ENCODE data around the gene RBM27. TPM values are rescaled to one million over a fixed set of nuclear protein-coding genes. Genes with fewer than 3 reads are reported as not detected.
"Not testable (repeated sequence)": the region's sequence is repeated elsewhere in the genome, so short reads cannot be mapped to it uniquely, and the experiment has no call there.

Gene RBM27
- total RNA-seq, 1 donor from 2014 or later: 17.0 TPM

- H3K4me3 ChIP-seq: no peak overlapping the region
- ATAC-seq: no peak
These were observed 34.3 kb upstream of the RBM27 start for GRCh38 chr5:146169076-146169475.

GRCh38 chr5:146173049-146173448 is 30.4 kb upstream of the RBM27 start:
- DNase-seq; H3K4me1 ChIP-seq; H3K9me3 ChIP-seq; H3K27me3 ChIP-seq (ENCODE audit: low read depth); H3K27ac ChIP-seq; H3K4me3 ChIP-seq; ATAC-seq; intact Hi-C loops (cut with DNase I): not testable (repeated sequence)
- H3K36me3 ChIP-seq: peaks cover 82% of the 10 kb centered on the region

More at GRCh38 chr5:146169076-146169475, 34.3 kb upstream of the RBM27 start:
- peaks cover 88% of the 10 kb centered on the region for H3K36me3 ChIP-seq
- H3K4me1 ChIP-seq: no peaks in the 10 kb centered on the region
- no peak for DNase-seq
- no peaks in the 10 kb centered on the region for H3K9me3 ChIP-seq
- intact Hi-C loops (cut with DNase I): no loop called here
- no peak for TF ChIP-seq CTCF (IDR thresholded peaks at IDR 0.05)
- H3K27me3 ChIP-seq (ENCODE audit: low read depth): no peaks in the 10 kb centered on the region
- H3K27ac ChIP-seq: no peak overlapping the region

GRCh38 chr5:146173597-146173996 is 29.8 kb upstream of the RBM27 start:
- Histone ChIP-seq H3K36me3 (peaks cover 76% of the 10 kb centered on the region), H3K9me3 (no peaks in the 10 kb centered on the region), H3K4me3 (no peak overlapping the region), H3K4me1 (no peaks in the 10 kb centered on the region), H3K27ac (no peak overlapping the region), H3K27me3 (ENCODE audit: low read depth) (no peaks in the 10 kb centered on the region)
- DNase-seq (no peak), ATAC-seq (no peak)
- intact Hi-C loops (cut with DNase I): no loop called here
- TF ChIP-seq CTCF (IDR thresholded peaks at IDR 0.05): no peak

- no peak for DNase-seq
- ATAC-seq: no peak
- intact Hi-C loops (cut with DNase I): no loop called here
These were observed 26.6 kb upstream of the RBM27 start for GRCh38 chr5:146176805-146177204.

GRCh38 chr5:146179696-146180095 is 23.7 kb upstream of the RBM27 start:
- no peaks in the 10 kb centered on the region for H3K27me3 ChIP-seq (ENCODE audit: low read depth)
- no peak for DNase-seq
- H3K9me3 ChIP-seq: no peaks in the 10 kb centered on the region
- H3K4me3 ChIP-seq: no peak overlapping the region
- peaks cover 15% of the 10 kb centered on the region for H3K4me1 ChIP-seq
- no peak overlapping the region for H3K27ac ChIP-seq
- intact Hi-C loops (cut with DNase I): no loop called here
- H3K36me3 ChIP-seq: peaks cover 35% of the 10 kb centered on the region
- TF ChIP-seq CTCF (IDR thresholded peaks at IDR 0.05): no peak
- no peak for ATAC-seq

More at GRCh38 chr5:146176805-146177204, 26.6 kb upstream of the RBM27 start:
- Histone ChIP-seq H3K9me3 (no peaks in the 10 kb centered on the region), H3K27me3 (ENCODE audit: low read depth) (no peaks in the 10 kb centered on the region), H3K4me3 (no peak overlapping the region), H3K4me1 (peaks cover 12% of the 10 kb centered on the region), H3K27ac (no peak overlapping the region), H3K36me3 (peaks cover 48% of the 10 kb centered on the region)
- TF ChIP-seq CTCF (IDR thresholded peaks at IDR 0.05): no peak

- ATAC-seq; H3K27me3 ChIP-seq (ENCODE audit: low read depth); H3K9me3 ChIP-seq; DNase-seq; intact Hi-C loops (cut with DNase I); H3K36me3 ChIP-seq: not testable (repeated sequence)
- Histone ChIP-seq H3K4me3 (peak overlapping the region; percentile 86), H3K4me1 (peaks cover 15% of the 10 kb centered on the region), H3K27ac (peak overlapping the region; percentile 83)
These were observed 20.0 kb upstream of the RBM27 start for GRCh38 chr5:146183403-146183802.

GRCh38 chr5:146185161-146185560 is 18.2 kb upstream of the RBM27 start:
- ATAC-seq (no peak), DNase-seq (no peak)
- Histone ChIP-seq H3K27me3 (ENCODE audit: low read depth) (no peaks in the 10 kb centered on the region), H3K4me1 (peaks cover 15% of the 10 kb centered on the region), H3K36me3 (no peaks in the 10 kb centered on the region), H3K4me3 (no peak overlapping the region), H3K27ac (no peak overlapping the region), H3K9me3 (no peaks in the 10 kb centered on the region)
- intact Hi-C loops (cut with DNase I): no loop called here
- no peak for TF ChIP-seq CTCF (IDR thresholded peaks at IDR 0.05)

Measured in lower lobe of right lung (tissue), 2 donors.